Neural progenitor cell (in vitro differentiated cells): Measurements from ENCODE around the gene HPSE2.

Source experiments
- CTCF ChIP-seq: fragments of 200-600 bp; sonication (generic); IDR thresholded peaks from 2 replicates; pipeline ENCODE4 v1.5.1; 2017; ENCODE audit warnings: antibody characterized with exemption, mild to moderate bottlenecking
- EZH2 ChIP-seq: fragments of 200-600 bp; sonication (generic); IDR thresholded peaks from 2 replicates; pipeline ENCODE4 v1.6.1; 2017; ENCODE audit warnings: antibody characterized with exemption, mild to moderate bottlenecking, moderate library complexity

DNA sequence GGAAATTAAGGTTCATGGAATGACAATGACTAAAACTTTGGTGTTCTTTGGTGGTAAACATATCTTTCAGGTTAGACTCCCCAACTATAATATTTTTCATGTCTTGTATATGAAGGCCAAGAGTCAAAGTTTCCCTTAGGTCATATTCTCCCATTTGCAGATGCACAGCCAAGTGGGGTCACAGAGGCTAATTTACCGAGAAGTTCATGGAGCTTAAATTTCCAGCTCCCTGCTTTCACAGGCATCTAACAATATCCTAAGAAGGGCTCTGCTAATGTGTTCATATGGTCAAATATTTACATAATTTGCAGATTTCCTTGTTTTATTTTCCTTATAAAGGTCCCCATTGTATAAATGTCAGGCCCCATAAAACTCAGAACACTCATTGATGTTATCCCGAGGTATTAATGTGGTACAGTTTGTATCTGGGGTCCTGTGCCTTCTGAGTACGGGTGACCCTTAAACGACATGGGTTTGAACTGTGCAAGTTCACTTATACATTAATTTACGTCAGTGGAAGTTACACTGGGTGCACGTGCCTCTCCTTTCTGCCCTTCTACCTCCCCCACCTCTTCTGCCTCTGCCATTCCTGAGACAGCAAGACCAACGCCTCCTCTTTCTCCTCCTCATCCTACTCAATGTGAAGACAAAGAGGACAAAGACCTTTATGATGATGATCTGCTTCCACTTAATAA, 603.0 kb downstream of the HPSE2 start:
- no peak for TF ChIP-seq CTCF
- no peak for TF ChIP-seq EZH2
